ENCODE data around the gene ST3GAL5. TPM values are rescaled to one million over a fixed set of nuclear protein-coding genes. Genes with fewer than 3 reads are reported as not detected.

The ST3GAL5 gene
- polyA plus RNA-seq, 1 of the 3 experiments (the other 2 are of a cell fraction) = 37.6 TPM

GRCh38 chr2:85861650-85862049, 27.1 kb downstream of the ST3GAL5 start:
- CTCF ChIA-PET = interaction anchor here (0.7 kb wide), 1 partner anchor 16 kb away, joined by 4 read pairs; no protein-coding TSS in a partner anchor
- DNase-seq = no peak

More at GRCh38 chr2:85861650-85862049, 27.1 kb downstream of the ST3GAL5 start:
- no peaks in the 10 kb centered on the region for H4K20me1 ChIP-seq (ENCODE audit: insufficient read depth)
- POLR2A ChIA-PET = no interaction called here
- H3K4me3 ChIP-seq (ENCODE audit: low read depth in 2 of 2, low read length in 1 of 2) = no peak overlapping the region
- no peak overlapping the region for H3K9ac ChIP-seq
- no peaks in the 10 kb centered on the region for H3K9me2 ChIP-seq
- H3K79me2 ChIP-seq (ENCODE audit: insufficient read depth) = no peaks in the 10 kb centered on the region
- no peak overlapping the region for H3K27ac ChIP-seq (ENCODE audit: low read depth in 2 of 2, low read length in 1 of 2)
- no peak overlapping the region for H3K4me2 ChIP-seq
- no peak overlapping the region for H2AFZ ChIP-seq (ENCODE audit: low read depth)
- H3K27me3 ChIP-seq (ENCODE audit: insufficient read depth) = no peaks in the 10 kb centered on the region
- no peaks in the 10 kb centered on the region for H3K9me3 ChIP-seq
- 85% methylated on average over 5 of the region's 5 CpGs for WGBS (ENCODE audit: low lambda C conversion rate)
- TF ChIP-seq ZBTB33 (IDR thresholded peaks at IDR 0.05; ENCODE audit: borderline replicate concordance, low read depth) (no peak), MAX (IDR thresholded peaks at IDR 0.05; ENCODE audit: low read depth) (no peak), MXI1 (IDR thresholded peaks at IDR 0.05; ENCODE audit: low read depth, low read length) (no peak), SIN3A (IDR thresholded peaks at IDR 0.05; ENCODE audit: borderline replicate concordance, low read depth, low read length) (no peak), EP300 (IDR thresholded peaks at IDR 0.05; ENCODE audit: borderline replicate concordance in 1 of 2, low read depth in 1 of 2, low read length in 1 of 2) (no peak), ELF1 (IDR thresholded peaks at IDR 0.05) (no peak), CTCF (IDR thresholded peaks at IDR 0.05) (no peak), MEF2A (IDR thresholded peaks at IDR 0.05; ENCODE audit: borderline replicate concordance, low read depth) (no peak), FOXM1 (IDR thresholded peaks at IDR 0.05; ENCODE audit: low read depth) (no peak), EZH2phosphoT487 (IDR thresholded peaks at IDR 0.05; ENCODE audit: borderline replicate concordance, low read depth) (no peak), RFX5 (IDR thresholded peaks at IDR 0.05; ENCODE audit: low read length) (no peak), RXRA (IDR thresholded peaks at IDR 0.05; ENCODE audit: borderline replicate concordance, low read depth) (no peak), REST (IDR thresholded peaks at IDR 0.05; ENCODE audit: low read depth, low read length) (no peak), POLR2AphosphoS5 (IDR thresholded peaks at IDR 0.05; ENCODE audit: low read depth, low read length) (no peak), FOXJ3 (CRISPR knock-in tag; IDR thresholded peaks at IDR 0.05) (no peak), SMC3 (IDR thresholded peaks at IDR 0.05; ENCODE audit: low read depth, low read length) (no peak), GABPA (IDR thresholded peaks at IDR 0.05; ENCODE audit: low read depth) (no peak)
- TF ChIP-seq, protein P1, sequence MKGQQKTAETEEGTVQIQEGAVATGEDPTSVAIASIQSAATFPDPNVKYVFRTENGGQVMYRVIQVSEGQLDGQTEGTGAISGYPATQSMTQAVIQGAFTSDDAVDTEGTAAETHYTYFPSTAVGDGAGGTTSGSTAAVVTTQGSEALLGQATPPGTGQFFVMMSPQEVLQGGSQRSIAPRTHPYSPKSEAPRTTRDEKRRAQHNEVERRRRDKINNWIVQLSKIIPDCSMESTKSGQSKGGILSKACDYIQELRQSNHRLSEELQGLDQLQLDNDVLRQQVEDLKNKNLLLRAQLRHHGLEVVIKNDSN (IDR thresholded peaks at IDR 0.05; ENCODE audit: borderline replicate concordance, low read depth) = no peak
- TF ChIP-seq, protein P2, sequence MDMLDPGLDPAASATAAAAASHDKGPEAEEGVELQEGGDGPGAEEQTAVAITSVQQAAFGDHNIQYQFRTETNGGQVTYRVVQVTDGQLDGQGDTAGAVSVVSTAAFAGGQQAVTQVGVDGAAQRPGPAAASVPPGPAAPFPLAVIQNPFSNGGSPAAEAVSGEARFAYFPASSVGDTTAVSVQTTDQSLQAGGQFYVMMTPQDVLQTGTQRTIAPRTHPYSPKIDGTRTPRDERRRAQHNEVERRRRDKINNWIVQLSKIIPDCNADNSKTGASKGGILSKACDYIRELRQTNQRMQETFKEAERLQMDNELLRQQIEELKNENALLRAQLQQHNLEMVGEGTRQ (IDR thresholded peaks at IDR 0.05; ENCODE audit: borderline replicate concordance, low read depth, low read length) = no peak
- H3F3A ChIP-seq (replicated peaks; ENCODE audit: insufficient read depth) = peaks cover 8% of the 10 kb centered on the region
- H3K4me1 ChIP-seq (ENCODE audit: control insufficient read depth in 1 of 2, insufficient read depth in 2 of 2, low read depth in 1 of 2, low read length in 1 of 2) = peaks cover 0 to 3% of the 10 kb centered on the region in 2 experiments; a peak in 1 of 4 replicates
- H3K36me3 ChIP-seq (replicated peaks in 1 of 2; ENCODE audit: control insufficient read depth in 1 of 2, insufficient read depth in 2 of 2, low read length in 1 of 2) = peaks cover 23 to 36% of the 10 kb centered on the region in 2 experiments
